HG03460 (cell line): ENCODE results near the gene AKT1.

Experiments
- ATAC-seq: cut with Tn5 transposase; IDR thresholded peaks from one replicate; pipeline ENCODE4 v1.9.1; 2021; ENCODE audit not compliant: unreplicated experiment

AKT1 gene

DNA sequence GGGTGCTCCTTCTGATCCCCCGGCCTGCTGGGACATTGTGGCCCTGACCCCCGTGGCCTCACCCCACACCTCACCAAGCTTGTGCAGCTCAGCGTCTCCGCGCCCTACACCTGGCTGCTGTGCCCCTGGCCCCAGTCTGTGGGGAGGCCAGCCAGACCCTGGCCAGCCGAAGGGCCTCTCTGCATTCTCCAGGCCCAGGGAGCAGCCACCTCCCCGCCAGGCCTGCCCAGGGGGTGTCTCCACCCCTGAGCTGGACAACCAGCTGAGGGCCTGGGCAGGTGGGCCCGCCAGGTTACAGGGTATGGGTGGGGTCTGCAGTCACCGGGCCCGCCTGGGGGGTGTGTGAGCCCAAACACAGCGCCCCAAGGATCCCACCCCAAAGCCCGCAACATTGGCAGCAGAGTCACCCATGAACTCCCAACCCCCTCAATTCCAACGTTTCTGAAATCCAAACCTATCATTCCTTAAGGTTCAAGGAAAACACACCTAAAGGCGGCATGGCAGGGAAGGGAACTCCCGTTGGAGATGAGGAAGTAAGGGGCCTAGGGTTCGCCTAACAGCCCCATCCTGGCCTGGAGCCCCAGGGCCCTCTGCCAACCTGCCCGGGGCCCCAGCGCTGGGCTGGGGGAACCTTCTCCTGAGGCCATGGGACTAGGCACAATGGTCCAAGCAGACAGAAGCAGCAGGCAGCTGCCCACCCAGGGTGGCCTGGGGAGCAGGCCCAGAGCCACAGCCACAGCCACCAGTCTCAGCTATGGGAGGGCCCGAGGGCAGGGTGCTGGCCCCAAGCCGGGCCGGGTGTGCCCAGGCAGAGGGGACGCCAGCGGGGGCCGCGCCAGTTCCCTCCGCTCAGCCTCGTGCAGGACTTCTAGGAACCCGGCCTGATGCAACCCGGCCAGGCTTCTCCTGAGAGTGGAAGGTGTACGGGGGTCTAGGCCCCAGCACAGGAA is 8.5 kb downstream of the AKT1 start:
- ATAC-seq: no peak

DNA sequence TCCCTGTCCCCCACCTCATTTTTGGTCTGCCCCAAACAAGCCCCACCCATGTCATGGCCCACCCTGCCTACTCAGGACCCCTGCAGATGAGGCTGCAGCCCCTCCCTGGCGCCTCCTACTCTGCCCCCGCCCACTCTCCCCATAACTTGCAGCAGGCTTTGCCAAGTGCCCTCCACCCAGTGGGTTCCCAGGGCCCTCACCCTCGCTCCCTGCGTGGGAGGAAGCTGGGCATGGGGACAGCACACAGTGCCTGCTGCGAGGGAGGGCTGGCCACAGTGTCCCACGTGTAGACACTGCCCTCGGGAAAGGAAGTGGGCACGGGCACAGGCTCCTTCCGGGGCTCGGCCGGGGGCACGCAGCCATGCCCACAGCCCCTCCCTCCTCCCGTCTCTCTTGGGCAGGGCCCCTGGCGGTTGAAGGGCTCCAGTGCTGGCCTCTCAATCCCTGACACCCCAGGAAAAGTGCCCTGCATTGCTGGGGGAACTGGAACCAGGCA is 9.4 kb downstream of the AKT1 start:
- no peak for ATAC-seq

DNA sequence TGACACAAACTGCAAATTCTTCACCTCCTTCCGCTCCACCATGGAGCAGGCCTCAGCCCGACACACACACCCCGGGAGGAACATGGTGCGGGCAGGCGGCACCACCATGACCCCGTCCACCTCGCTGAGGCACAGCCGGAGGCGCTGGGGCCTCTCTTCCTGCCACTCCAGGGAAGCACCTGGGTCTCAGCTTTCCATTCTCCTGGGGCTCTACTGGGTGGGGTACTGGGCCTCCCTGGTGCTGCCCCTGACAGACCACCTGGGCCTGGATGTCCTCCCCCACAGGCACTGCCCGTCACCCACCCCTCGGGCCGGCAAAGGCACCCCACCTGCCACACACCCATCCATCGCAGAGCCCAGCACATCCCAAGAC is 9.9 kb downstream of the AKT1 start:
- ATAC-seq: no peak

DNA sequence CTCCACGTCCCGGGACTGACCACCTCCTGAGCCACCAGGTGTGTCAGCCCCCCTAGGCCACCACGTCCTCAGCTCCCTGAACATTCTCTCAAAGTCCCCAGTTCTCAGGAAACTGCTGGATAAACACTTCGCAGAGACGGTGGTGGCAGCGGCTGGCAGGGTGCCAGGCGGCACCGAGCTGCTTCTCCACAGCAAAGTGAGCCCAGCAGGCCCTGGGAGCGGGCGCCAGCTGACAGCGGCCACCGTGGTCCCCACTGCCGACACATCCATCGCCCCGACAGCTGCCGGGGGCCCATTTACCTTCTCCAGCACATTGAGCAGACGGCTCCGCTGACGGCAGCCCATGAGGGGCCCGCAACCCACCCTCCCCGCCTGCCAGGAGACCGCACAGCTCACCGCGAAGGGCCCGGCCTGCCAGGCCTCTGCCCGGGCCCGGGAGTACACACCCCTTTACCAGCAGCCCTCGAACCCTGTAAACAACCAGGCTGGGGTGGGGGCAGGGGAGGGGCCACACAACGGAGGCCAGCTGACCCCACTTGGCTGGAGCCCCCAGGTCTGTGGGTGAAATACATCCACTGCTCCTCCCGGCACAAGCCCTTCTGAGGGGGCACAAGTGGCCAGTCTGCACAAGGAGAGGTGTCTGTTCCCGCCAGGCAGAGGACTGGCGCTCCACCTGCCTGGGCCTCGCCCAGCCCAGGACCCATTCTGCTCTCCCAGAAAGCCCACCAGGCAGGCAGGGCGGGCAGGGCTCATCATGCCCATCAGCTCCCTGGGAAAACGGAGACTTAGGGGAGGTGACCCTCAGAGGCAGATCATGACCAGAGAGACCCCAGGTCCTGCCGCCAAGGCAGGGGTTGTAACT is 10.5 kb downstream of the AKT1 start:
- ATAC-seq: no peak

DNA sequence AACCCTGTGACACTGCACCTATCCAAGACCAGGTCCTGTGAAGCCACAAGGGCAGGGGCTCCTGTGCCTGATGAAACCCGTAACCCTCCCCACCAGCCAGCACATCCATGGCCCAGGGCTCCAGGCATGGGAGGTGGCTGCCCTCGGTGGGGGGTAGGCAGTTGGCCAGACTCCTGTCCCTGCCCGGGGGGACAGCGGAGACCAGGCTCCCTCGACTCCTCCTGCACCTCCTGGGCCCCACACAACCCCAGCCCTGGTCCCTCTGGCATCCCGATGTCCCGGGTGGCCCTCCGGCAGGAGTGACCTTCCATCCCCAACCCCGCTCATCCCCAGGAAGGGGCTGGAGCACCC is 11.4 kb downstream of the AKT1 start:
- no peak for ATAC-seq

DNA sequence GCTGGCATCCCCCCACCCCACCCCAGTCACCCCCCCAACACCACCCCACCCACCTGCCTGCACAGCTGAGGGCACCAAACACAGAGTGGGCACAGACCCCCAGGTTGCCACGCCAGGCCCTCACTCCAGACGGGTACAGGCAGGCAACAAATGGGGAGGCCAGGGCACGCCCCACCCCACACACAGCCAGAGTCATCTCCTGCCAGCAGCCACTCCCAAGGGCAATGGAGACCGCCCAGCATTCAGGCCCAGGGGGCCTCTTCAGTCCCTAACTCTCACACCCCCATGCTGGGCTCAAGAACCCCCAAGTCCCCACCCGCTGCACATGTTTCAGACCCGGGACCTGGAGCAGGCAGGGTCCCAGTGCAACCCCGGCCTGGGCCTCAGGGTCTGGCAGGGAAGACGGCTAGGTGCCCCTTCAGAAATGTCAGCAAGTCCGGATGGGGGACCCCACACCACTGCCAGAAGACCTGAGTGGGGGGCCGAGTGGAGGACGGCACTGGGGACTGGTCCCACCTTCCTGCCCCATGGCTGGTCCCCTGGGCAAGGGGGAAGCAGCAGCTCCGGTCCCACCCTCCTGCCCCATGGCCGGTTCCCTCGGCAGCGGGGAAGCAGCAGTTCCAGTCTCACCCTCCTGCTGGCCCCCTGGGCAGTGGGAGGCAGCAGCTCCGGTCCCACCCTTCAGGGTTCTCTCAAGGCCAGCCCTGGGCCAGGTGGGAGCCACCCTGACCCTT is 11.9 kb downstream of the AKT1 start:
- ATAC-seq: no peak

DNA sequence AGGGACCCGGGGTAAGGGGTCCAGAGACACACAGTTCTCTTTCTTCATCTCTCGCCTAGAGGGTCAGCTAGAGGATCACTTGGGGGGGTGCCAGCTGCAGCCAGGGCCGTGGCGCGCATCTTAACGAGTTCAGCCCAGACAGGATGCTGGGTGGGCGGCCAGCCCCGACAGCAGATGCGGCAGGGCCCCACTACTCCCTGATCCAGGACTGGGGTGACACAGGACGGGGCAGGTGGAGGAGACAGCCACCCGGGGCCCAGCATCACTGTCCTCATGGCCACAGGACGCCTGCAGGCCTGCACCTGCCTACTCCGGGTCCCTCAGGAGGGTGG is 12.8 kb downstream of the AKT1 start:
- no peak for ATAC-seq

DNA sequence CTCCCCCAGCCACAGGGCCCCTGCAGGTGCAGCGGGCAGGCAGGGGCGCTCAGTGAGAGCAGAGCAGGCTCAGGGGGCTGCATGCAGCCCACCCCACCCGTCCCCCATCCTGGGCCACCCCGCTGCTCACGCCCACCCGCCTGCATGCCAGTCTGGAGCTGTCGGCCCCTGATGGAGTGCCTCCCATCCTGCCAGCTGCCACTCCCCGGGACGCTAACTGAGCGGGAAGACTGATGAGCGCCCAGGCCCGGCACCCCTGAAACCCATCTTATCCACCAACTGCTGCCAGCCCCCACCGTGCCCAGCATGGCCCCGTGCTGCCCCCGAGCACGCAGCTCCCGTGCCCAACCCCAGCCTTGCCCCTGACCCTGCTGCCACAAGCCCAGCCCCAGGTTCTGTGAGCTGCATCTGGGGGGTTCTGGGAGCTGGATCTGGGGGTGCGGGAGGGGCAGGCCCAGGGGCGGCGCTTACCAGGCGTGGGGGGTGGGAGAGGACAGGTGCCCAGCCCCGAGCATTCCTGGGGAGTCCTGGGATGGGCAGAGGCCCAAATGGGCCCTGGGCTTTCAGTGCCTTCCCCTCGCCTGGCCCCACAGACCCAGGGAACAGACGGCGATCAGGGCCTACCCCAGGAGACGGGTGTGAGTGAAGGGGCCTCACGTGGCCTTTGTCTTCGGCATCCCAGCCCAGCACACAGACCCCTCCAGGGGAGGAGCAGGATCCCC is 13.3 kb downstream of the AKT1 start:
- ATAC-seq: no peak

DNA sequence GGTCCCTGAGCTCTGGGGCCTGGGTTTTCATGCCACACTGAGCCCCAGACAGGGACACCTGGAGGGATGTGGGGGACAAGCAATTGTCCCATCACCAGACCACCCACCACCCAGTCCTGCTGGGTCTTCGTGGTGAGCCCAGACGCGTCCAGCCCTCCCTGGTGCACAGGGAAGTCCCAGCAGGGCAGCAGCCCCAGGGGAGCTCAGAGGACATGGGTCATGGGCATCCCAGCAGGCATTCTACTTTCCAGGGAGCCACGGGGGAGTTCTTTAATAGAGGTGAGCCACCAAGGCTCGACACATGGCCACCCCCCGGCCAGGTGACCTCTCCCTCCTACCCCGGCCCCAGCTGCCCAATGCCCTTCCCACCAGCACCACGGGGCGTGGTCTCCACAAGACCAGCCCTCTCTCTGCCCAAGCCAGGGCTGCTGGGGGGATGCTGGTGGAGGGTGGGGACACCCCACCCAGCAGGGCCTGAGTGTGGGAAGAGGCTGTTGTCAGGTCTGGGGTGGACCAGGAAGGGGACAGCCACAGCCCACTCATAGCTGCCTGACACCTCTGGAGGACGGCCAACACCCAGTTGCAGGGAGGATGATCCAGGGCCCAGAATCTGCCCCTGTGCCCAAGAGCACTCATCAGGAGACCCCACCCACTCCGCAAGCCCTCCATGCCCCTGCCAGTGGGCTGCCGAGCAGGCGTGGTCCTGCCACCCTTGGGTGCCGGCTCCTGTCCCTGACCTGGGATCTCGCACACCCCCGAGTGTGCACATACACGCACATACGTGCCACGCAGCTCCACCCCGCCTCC is 14.1 kb downstream of the AKT1 start:
- no peak for ATAC-seq

DNA sequence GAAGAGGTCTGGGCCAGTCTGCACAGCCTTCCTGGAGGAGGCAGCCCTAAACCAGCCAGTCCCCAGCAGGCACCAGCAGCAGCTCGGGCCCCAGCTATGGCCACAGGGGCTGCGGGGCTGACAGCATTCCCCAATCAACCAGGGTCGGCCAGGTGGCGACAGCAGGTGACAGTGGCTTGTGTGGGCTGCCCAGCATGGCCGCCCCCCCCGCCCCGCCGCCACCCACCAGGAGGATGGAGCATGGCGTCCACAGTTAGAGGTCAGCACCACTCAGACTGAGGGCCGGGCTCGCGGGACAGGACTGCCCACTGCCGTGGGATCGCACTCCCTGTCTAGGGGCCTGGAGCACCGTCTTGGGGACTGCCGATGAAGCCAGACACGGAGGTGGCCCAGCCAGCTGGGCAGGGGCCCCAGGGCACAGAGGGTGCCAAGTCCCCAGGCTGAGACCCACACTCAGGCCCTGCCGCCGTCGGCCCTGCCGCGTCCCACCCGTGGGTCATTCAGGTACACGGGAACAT is 15.0 kb downstream of the AKT1 start:
- no peak for ATAC-seq

DNA sequence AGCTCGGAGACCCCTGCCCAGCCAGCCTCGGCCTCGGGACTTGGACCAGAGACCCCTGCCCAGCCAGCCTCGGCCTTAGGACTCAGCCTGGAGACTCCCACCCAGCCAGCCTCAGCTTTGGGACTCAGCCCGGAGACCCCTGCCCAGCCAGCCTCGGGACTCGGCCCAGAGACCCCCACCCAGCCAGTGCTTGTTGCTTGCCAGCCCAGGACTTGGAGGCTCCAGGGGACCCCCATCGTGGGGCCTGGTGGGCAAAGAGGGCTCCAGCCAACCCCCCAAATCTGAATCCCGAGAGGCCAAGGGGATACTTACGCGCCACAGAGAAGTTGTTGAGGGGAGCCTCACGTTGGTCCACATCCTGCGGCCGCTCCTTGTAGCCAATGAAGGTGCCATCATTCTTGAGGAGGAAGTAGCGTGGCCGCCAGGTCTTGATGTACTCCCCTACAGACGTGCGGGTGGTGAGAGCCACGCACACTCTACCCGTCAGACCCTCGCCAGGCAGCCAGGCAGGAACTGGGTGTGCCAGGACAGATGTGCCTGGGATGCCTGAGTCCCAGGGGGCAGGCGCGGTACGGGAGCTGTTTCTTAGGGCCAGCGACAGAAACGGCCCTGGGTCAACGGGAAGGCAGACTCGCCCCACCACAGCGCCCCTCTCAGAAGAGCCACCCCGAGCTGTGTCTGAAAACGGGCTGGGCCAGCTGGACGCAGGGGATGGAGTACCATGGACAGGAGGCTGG is 15.6 kb downstream of the AKT1 start:
- no peak for ATAC-seq

DNA sequence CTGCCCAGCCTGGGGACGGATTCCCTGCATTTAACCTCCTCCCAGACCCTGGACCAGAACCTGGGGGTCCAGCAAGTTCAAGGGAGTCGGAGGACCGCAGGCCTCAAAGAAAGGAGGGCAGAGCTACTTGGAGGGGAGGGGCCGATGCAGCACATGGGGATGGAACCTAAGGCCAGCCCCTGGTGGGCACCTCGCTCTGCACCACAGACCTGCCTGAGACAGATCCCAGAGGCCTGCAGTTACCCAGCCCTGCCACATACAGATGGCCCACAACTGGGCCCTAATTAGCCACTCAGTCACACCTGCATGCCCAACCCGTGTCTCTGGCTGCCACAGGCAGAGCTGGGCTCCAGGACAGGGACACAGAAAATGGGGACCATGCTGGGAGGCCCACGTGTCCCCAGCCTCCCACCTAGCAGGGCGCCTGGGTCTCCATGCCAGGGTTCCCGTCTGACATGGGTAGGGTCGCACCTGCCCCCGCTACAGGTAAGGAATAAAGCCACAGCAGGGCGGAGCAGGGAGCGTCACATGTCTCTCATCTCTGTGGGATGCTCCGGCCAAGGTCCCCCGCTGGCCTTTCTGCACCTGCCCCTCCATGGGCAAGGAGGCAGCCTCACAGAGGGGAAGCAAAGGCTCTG is 16.7 kb downstream of the AKT1 start:
- ATAC-seq: no peak

DNA sequence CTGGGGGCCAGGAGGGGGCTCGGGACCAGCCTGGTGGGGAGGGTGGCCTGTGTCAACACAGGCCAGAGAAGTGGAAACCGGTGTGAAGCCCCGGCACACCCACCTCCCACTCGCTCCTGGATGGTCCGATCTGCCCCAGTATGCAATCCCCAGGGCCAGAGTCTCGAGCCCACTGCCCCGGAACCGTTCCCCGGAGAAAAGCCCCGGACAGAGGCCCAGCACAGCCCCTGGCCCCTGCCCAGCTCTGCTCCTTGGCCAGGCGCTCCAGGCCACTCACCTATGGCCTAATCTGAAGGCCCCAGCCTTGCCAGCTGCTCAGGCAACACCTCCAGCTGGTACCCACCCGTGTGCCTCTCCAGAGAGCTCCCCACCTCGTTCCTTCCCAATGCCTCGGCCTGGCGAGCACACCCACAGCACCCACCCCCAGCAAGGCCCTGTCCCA is 17.7 kb downstream of the AKT1 start:
- ATAC-seq: no peak

DNA sequence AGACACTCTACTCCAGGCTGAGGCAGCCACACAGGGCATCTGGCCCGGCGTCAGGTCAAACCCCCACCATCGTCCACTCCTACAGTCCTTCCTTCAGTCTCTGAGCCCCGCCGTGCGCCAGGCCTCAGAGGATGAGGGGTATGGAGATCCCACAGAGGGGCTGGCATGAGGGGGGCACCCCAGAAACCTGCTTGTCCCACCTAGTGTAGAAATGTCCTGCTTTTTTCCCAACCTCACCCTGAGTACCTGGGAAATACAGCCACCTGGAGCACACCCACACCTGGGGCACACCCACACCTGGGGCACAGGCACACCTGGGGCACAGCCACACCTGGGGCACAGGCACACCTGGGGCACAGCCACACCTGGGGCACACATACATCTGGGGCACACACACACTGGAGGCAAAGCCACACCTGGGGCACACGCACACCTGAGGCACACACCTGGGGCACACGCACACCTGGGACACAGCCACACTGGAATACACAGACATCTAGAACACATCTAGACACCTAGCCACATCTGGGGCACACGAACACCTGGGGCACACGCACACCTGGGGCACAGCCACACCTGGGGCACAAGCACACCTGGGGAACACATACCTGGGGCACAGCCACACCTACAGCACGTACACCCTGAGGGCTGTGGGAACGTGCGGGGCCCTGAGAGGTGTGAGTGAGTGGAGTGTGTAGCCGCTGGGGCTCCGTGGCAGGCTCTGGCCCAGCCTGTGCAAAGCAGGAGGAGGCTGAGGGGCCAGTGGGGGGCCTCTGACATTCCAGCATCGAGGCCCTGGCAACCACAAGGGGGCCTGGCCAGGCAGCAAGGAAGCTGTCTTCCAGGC is 18.4 kb downstream of the AKT1 start:
- ATAC-seq: no peak

DNA sequence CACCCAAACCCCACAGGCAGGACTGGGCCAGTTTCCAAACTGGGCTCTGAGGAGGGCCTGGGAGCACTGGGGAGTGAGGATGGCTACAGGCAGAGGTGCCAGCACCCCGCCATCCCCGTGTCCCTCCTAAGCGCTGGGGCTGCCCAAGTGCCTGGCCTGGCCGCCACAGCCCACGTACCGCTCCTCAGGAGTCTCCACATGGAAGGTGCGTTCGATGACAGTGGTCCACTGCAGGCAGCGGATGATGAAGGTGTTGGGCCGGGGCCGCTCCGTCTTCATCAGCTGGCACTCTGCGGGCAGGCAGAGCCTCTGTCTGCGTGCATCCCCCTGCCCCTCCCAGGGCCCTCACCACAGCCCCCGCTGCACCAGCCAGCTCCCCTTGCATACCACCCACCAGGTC is 19.1 kb downstream of the AKT1 start:
- ATAC-seq: no peak

DNA sequence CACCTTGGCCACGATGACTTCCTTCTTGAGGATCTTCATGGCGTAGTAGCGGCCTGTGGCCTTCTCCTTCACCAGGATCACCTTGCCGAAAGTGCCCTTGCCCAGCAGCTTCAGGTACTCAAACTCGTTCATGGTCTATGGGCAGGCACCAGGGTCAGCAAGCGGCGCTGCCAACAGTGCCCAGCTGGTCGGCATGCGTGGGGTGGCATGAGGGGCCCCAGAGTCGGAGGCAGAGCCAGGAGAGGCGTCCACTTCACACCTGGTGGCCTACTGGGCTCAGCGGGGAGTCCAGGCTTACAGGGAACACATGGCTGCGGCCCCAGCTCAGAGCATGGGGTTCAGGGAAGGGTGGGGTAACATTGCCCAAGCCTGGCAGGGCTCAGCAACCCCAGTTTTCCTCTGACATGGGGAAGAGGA is 20.5 kb downstream of the AKT1 start:
- ATAC-seq: no peak

DNA sequence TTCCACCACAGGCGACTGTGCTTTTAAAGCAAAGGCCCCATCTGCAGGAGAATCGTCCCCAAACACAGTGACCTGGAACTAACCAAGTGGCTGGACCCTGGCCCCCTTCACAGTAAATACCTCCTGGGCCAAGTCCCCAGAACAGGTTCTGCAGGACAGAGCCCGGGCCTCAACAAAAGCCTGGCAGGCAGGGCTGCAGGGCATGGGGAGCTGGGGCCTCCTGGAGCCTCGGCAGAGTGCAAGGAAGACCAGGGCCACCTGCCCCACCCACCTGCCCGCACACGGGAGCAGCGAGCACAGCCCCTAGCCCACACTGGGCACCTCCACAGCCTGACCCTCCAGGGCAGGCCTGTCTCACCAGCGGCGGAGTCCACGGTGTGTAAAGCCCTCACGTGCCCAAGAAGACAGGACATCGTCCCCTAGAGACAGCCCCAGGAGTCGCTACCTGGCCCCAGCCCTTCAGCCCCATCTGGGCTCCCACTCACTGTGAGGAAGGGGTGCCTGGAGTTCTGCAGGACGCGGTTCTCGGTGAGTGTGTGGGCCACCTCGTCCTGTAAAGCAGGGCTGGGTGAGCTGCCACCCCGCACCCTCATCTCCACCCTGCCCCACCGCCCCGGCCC is 21.0 kb downstream of the AKT1 start:
- no peak for ATAC-seq
